ENCODE measurements around the gene ATXN1. TPM values are rescaled to one million over a fixed set of nuclear protein-coding genes. Genes with fewer than 3 reads are reported as not detected.

ATXN1 gene
- total RNA-seq, 1 experiment from 2014 or later: 27.0 TPM

GRCh38 chr6:16258709-16259075 lies 502.6 kb downstream of the ATXN1 start:
- no peaks in the 10 kb centered on the region for H3K4me1 ChIP-seq (ENCODE audit: insufficient read depth, low read length)
- ChIA-PET POLR2A (ENCODE audit: unreplicated experiment) (no interaction called here), CTCF (no interaction called here)
- no peak overlapping the region for H3K9ac ChIP-seq (ENCODE audit: low read length)
- H3K79me2 ChIP-seq (ENCODE audit: low read length): no peaks in the 10 kb centered on the region
- H3K9me2 ChIP-seq (replicated peaks; ENCODE audit: low read length): no peaks in the 10 kb centered on the region
- H3K36me3 ChIP-seq (ENCODE audit: low read depth, low read length): no peaks in the 10 kb centered on the region
- intact Hi-C loops (cut with micrococcal nuclease): no loop called here
- BruUV-seq (replicated peaks): no TSS peak
- H4K20me1 ChIP-seq (ENCODE audit: low read length): no peaks in the 10 kb centered on the region
- ATAC-seq (no peak), DNase-seq (no peak)
- H3K4me3 ChIP-seq (ENCODE audit: low read length): no peak overlapping the region
- TF ChIP-seq EZH2 (IDR thresholded peaks at IDR 0.05; ENCODE audit: low read length, unreplicated experiment) (no peak), EZH2phosphoT487 (IDR thresholded peaks at IDR 0.05; ENCODE audit: borderline replicate concordance, low read length) (no peak)
- TF ChIP-seq, protein P1, sequence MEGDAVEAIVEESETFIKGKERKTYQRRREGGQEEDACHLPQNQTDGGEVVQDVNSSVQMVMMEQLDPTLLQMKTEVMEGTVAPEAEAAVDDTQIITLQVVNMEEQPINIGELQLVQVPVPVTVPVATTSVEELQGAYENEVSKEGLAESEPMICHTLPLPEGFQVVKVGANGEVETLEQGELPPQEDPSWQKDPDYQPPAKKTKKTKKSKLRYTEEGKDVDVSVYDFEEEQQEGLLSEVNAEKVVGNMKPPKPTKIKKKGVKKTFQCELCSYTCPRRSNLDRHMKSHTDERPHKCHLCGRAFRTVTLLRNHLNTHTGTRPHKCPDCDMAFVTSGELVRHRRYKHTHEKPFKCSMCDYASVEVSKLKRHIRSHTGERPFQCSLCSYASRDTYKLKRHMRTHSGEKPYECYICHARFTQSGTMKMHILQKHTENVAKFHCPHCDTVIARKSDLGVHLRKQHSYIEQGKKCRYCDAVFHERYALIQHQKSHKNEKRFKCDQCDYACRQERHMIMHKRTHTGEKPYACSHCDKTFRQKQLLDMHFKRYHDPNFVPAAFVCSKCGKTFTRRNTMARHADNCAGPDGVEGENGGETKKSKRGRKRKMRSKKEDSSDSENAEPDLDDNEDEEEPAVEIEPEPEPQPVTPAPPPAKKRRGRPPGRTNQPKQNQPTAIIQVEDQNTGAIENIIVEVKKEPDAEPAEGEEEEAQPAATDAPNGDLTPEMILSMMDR (conservative IDR thresholded peaks at IDR 0.05; ENCODE audit: low read depth, low read length): no peak
- no peaks in the 10 kb centered on the region for H3F3A ChIP-seq (ENCODE audit: low read length, unreplicated experiment)
- no peak overlapping the region for H3K4me2 ChIP-seq (ENCODE audit: low read length)
- H3K27ac ChIP-seq (ENCODE audit: low read length): no peak overlapping the region
- H3K27me3 ChIP-seq (ENCODE audit: low read length): no peaks in the 10 kb centered on the region
- H3K9me3 ChIP-seq (ENCODE audit: low read length): no peaks in the 10 kb centered on the region
- no peak overlapping the region for H2AFZ ChIP-seq (ENCODE audit: low read length)

- Histone ChIP-seq H3K36me3 (ENCODE audit: low read depth, low read length) (no peaks in the 10 kb centered on the region), H4K20me1 (ENCODE audit: low read length) (no peaks in the 10 kb centered on the region), H3F3A (ENCODE audit: low read length, unreplicated experiment) (no peaks in the 10 kb centered on the region), H3K27ac (ENCODE audit: low read length) (no peak overlapping the region), H3K4me3 (ENCODE audit: low read length) (no peak overlapping the region), H3K27me3 (ENCODE audit: low read length) (no peaks in the 10 kb centered on the region), H3K9ac (ENCODE audit: low read length) (no peak overlapping the region), H3K9me2 (replicated peaks; ENCODE audit: low read length) (no peaks in the 10 kb centered on the region), H3K79me2 (ENCODE audit: low read length) (no peaks in the 10 kb centered on the region), H3K4me1 (ENCODE audit: insufficient read depth, low read length) (no peaks in the 10 kb centered on the region), H3K4me2 (ENCODE audit: low read length) (no peak overlapping the region), H2AFZ (ENCODE audit: low read length) (no peak overlapping the region), H3K9me3 (ENCODE audit: low read length) (no peaks in the 10 kb centered on the region)
- TF ChIP-seq EZH2 (IDR thresholded peaks at IDR 0.05; ENCODE audit: low read length, unreplicated experiment) (no peak), EZH2phosphoT487 (IDR thresholded peaks at IDR 0.05; ENCODE audit: borderline replicate concordance, low read length) (no peak)
- TF ChIP-seq, protein P1 (conservative IDR thresholded peaks at IDR 0.05; ENCODE audit: low read depth, low read length): no peak
- no TSS peak for BruUV-seq (replicated peaks)
- ATAC-seq (no peak), DNase-seq (peak; percentile 3)
- intact Hi-C loops (cut with micrococcal nuclease): no loop called here
- ChIA-PET CTCF (no interaction called here), POLR2A (ENCODE audit: unreplicated experiment) (no interaction called here)
These were observed 503.1 kb downstream of the ATXN1 start for GRCh38 chr6:16257999-16258708.

GRCh38 chr6:16256781-16257180 lies 504.5 kb downstream of the ATXN1 start:
- Histone ChIP-seq H3K9me2 (replicated peaks; ENCODE audit: low read length) (no peaks in the 10 kb centered on the region), H2AFZ (ENCODE audit: low read length) (no peak overlapping the region), H3K36me3 (ENCODE audit: low read depth, low read length) (no peaks in the 10 kb centered on the region), H3K79me2 (ENCODE audit: low read length) (no peaks in the 10 kb centered on the region), H3F3A (ENCODE audit: low read length, unreplicated experiment) (no peaks in the 10 kb centered on the region), H3K4me2 (ENCODE audit: low read length) (no peak overlapping the region), H3K27ac (ENCODE audit: low read length) (no peak overlapping the region), H3K4me3 (ENCODE audit: low read length) (no peak overlapping the region), H4K20me1 (ENCODE audit: low read length) (no peaks in the 10 kb centered on the region), H3K4me1 (ENCODE audit: insufficient read depth, low read length) (no peaks in the 10 kb centered on the region), H3K9me3 (ENCODE audit: low read length) (no peaks in the 10 kb centered on the region), H3K27me3 (ENCODE audit: low read length) (no peaks in the 10 kb centered on the region), H3K9ac (ENCODE audit: low read length) (no peak overlapping the region)
- CTCF ChIA-PET: no interaction called here
- DNase-seq: no peak
- TF ChIP-seq, protein P1 (conservative IDR thresholded peaks at IDR 0.05; ENCODE audit: low read depth, low read length): no peak
- TF ChIP-seq EZH2phosphoT487 (IDR thresholded peaks at IDR 0.05; ENCODE audit: borderline replicate concordance, low read length) (no peak), EZH2 (IDR thresholded peaks at IDR 0.05; ENCODE audit: low read length, unreplicated experiment) (no peak)
- POLR2A ChIA-PET (ENCODE audit: unreplicated experiment): no interaction called here
- ATAC-seq: no peak
- no TSS peak for BruUV-seq (replicated peaks)
- intact Hi-C loops (cut with micrococcal nuclease): no loop called here

All from PC-3 (cell line).